H4 (cell line): ENCODE data around the gene GPR62. TPM values are rescaled to one million over a fixed set of nuclear protein-coding genes. Genes with fewer than 3 reads are reported as not detected.

ENCODE experiments used
- DNase-seq: peaks from one replicate; pipeline ENCODE4 v3.0.0-alpha.2; 2015; ENCODE audit warnings: low spot score
- total RNA-seq: library from RNA; depleted of rRNA; stranded (reverse); fragments of >200 nt; shearing (Covaris generic); gene quantifications from 2 replicates; pipeline ENCODE4 v1.2.3, GENCODE V29; 2014

Gene GPR62
- total RNA-seq, 1 experiment from 2014 or later = not detected

DNA sequence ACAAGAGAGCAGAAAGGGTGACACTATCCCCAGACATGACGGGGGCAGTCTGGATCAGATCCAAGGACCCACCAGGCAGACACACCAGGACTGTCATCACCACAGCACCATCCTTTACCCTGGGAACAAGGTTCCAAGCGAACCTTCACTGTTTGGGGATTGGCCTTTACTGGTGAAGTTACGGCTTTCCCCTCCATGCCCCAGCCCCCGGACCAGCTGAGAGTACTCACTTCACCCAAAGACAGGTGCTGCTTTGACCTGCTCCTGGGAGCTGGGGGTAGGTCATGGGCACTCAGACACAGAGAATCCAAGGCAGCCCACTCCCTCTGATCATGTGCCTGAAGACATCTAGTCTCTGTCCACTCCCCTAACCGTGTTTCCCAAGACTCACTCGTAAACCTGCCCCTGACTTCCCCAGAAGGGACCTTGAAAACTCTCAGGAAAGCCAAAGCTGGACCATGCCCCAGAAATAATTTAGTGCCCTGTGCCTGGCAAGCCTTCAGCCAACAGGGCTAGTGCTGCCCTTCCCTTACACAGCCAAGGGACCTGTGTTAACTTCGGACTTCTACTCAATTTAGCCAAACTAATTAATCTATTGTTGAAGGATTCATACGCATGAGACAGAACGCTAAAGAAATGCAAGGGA is 16.3 kb upstream of the GPR62 start:
- no peak for DNase-seq

DNA sequence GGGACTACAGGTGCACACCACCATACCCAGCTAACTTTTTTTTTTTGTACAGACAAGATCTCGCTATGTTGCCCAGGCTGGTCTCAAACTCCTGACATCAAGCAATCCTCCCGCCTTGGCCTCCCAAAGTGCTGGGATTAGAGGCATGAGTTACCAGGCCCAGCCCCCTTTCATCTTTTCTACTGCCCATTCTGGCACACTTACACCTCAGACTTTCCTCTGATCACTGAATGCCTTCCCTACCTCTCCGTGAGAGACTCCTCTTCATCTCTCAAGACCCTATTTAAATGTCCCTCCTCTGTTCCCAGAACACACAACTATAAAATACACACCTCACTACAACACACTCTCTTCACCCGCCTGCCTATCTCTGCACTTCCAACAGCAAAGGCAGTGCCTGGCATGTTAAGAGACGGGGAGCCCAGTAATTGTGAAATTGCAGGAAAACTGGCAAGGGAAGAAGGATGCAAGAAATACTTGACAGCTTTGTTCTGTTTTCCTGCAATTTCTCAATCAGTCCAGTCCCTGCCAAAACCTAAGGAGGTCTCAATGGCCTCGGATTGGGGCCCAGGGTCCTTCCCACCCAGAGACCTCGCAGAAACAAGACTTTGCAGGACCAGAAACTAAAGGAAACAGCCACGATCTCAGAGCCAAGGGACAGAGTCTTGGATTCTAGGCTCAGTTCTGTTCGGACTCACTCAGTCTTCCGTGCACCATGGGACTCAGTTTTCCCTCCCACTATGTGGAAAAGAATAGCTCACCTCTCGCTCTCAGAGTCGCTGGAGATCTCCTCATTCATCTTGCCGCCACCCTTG is 14.3 kb upstream of the GPR62 start:
- no peak for DNase-seq

GRCh38 chr3:51941463-51941797 is 13.8 kb upstream of the GPR62 start:
- DNase-seq = no peak

DNA sequence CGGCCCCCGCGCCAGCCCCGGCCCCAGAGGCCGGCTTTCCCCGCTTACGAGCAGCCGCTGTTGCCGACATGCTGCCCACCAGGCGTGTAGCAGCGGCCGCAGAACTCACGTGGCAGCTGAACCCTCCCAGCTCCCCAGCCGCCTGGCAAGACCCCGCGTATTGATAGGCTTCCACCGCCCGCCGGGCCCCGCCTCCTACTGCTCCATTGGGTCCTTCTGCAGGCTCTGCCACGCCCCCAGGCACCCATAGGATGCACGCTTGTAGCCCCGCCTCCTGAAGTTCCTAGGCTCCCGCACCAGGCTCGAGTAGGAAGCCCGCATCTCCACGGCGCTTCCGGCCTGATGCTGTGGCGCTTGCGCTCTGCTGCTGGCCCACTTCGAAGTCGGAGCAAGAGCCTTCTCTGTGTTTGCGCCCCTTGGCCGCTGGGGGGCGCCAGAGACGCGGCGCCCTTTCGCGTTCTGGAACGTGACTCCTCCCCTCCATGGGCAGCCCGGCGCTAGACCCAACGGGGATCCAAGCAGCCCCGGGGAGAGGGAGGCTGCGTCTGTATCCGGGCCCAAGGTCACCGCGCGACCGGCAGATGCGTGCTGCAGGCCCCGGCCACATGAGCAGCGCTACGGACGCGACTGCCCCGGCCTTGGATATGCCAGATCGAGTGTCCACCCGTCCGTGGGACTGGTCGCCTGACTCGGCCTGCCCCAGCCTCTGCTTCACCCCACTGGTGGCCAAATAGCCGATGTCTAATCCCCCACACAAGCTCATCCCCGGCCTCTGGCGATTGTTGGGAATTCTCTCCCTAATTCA is 13.2 kb upstream of the GPR62 start, which contains the start of the genes PARP3 and RRP9:
PARP3 (plus strand) TSS at position 566 of the 805 bp plus-strand sequence. CDS start 993 bp downstream, outside the sequence.
RRP9 (minus strand) TSS at position 107 of the 805 bp plus-strand sequence; CDS start at position 70, 37 bp downstream.
- DNase-seq = peak; percentile 98

GRCh38 chr3:51942603-51943450 is 12.4 kb upstream of the GPR62 start:
- DNase-seq = peak; percentile 20

DNA sequence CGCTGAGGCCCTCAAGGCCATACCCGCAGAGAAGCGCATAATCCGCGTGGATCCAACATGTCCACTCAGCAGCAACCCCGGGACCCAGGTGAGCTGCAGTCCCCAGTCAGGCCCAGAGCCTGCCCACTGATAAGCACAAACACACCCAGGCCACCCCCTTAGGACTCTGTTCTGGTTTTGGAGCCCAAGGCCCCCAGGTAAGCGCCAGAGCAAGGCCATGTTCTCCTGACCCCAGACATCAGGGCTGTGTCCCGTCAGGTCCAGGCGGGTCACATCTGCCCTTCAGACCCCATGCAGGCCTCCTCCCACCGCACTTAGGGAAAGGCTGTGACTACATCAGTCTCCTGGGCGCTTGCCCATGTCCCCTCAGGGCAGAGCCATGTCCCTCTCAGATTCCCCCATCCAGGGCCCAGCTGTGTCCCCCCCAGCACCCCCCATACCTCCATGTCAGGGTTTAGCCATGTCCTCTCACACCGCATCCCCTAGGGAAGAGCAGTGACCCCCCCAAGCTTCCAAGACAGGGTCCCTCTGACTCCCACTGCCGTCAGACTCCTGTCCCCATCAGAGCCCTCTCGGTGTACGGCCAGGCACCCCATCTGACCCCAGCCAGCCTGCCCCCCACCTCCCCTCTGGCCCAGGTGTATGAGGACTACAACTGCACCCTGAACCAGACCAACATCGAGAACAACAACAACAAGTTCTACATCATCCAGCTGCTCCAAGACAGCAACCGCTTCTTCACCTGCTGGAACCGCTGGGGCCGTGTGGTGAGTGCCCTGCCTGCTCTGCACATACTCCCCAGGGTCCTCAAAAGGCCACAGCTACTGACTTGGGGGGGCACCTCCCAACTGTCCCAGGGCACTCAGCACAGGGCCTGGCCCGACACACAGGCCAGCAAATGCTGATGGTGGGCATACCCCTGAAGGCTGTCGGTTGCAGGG is 11.5 kb upstream of the GPR62 start:
- no peak for DNase-seq

DNA sequence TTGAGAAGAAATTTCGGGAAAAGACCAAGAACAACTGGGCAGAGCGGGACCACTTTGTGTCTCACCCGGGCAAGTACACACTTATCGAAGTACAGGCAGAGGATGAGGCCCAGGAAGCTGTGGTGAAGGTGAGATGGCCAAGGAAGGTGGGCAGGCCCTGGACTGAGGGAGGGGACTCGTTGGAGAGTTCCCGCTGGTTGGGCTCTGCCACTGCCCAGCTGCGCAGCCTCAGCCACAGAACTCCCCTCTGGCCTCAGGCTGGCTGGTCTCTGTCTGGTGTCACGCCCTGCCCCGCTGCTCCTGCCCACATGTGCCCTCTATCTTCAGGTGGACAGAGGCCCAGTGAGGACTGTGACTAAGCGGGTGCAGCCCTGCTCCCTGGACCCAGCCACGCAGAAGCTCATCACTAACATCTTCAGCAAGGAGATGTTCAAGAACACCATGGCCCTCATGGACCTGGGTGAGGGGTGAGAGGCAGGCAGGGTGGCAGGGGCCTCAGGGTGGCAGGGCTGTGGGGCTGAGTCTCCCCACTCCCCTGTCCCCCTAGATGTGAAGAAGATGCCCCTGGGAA is 10.6 kb upstream of the GPR62 start:
- DNase-seq = no peak

- DNase-seq = no peak
Measured at GRCh38 chr3:51945031-51945840, 9.9 kb upstream of the GPR62 start.

GRCh38 chr3:51945926-51946705 is 9.1 kb upstream of the GPR62 start:
- DNase-seq = no peak

GRCh38 chr3:51946796-51947195 is 8.4 kb upstream of the GPR62 start:
- no peak for DNase-seq

GRCh38 chr3:51947215-51947900 is 7.8 kb upstream of the GPR62 start:
- DNase-seq = no peak

- DNase-seq = no peak
Measured at GRCh38 chr3:51948016-51948580, 7.1 kb upstream of the GPR62 start.

DNA sequence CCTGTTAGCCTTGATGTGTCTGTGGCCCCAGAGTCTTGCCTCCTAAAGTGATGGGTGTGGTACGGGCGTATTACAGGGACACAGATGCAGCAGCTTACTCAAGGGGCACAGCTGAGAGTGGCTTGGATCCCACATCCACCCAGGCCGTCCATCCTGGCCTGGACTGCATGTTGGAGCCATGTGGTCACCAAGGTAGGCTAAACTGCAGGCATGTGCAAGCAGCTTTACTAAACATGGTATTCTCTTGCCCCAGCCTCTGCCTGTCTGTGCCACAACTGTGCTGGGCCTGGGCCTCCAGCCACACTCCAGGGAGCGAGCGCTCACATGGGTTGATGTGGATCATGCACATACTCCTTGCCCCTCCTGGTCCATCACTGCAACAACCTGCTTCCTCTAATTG is 6.1 kb upstream of the GPR62 start:
- no peak for DNase-seq

DNA sequence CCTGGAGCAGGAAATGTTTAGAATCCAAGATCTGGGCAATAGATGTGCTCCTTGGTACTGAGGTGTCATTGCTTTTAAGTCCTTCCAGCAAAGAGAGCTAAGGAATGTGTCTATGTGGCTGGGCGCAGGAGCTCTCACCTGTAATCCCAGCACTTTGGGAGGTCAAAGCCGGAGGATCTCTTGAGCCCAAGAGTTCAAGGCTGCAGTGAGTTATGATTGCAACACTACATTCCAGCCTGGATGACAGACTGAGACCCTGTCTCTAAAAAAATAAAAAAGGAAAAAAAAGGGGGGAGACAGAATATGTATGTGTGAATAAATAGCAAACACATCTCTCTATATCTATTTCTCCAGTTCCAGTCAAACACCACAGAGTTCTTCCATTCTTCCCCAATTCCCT is 4.3 kb upstream of the GPR62 start:
- DNase-seq = no peak

- no peak for DNase-seq
Measured at GRCh38 chr3:51953445-51953844, 1.7 kb upstream of the GPR62 start.

DNA sequence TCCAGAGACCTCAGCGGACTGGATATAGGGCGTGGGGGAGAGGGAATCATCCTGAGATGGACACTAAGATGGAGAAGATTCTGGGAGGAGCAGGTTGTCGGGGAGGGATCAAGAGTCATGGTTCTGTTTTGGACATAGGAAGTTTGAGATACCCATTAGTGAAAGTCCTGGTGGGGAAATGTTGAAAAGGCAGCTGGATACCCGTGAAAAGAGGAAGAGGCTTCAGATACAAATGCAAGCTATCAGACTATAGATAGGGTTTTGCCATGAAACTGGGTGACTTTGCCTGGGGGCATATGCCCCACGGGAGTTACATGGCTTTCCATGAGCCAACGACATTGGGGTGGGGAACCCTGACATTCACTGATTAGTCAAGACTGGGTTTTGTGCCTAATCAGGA is 1.1 kb upstream of the GPR62 start:
- no peak for DNase-seq

GRCh38 chr3:51954713-51955112 is 468 bp upstream of the GPR62 start:
- no peak for DNase-seq
